ENCODE data around the gene COG5.

The COG5 gene

GRCh38 chr7:107494315-107494751 lies 69.4 kb downstream of the COG5 start:
- DNase-seq (ENCODE audit: low spot score) = no peak
- TF ChIP-seq CTCF (IDR thresholded peaks at IDR 0.05; ENCODE audit: extremely low read depth, insufficient read depth, missing control alignments) = no peak
- in situ Hi-C loops (cut with MboI; ENCODE audit: low pct_unique_long_range_greater_than_20kb, low sequenced_read_pairs, unreplicated experiment) = no loop called here

GRCh38 chr7:107492875-107493274 lies 70.8 kb downstream of the COG5 start:
- in situ Hi-C loops (cut with MboI; ENCODE audit: low pct_unique_long_range_greater_than_20kb, low sequenced_read_pairs, unreplicated experiment) = no loop called here
- TF ChIP-seq CTCF (IDR thresholded peaks at IDR 0.05; ENCODE audit: extremely low read depth, insufficient read depth, missing control alignments) = no peak

GRCh38 chr7:107486041-107486440 lies 77.7 kb downstream of the COG5 start:
- in situ Hi-C loops (cut with MboI; ENCODE audit: low pct_unique_long_range_greater_than_20kb, low sequenced_read_pairs, unreplicated experiment) = no loop called here
- no peak for DNase-seq (ENCODE audit: low spot score)
- no peak for TF ChIP-seq CTCF (IDR thresholded peaks at IDR 0.05; ENCODE audit: extremely low read depth, insufficient read depth, missing control alignments)

More at GRCh38 chr7:107492875-107493274, 70.8 kb downstream of the COG5 start:
- DNase-seq (ENCODE audit: low spot score) = no peak

- DNase-seq (ENCODE audit: low spot score) = no peak
- in situ Hi-C loops (cut with MboI; ENCODE audit: low pct_unique_long_range_greater_than_20kb, low sequenced_read_pairs, unreplicated experiment) = no loop called here
- no peak for TF ChIP-seq CTCF (IDR thresholded peaks at IDR 0.05; ENCODE audit: extremely low read depth, insufficient read depth, missing control alignments)
Measured at GRCh38 chr7:107482571-107482970, 81.1 kb downstream of the COG5 start.

- no peak for TF ChIP-seq CTCF (IDR thresholded peaks at IDR 0.05; ENCODE audit: extremely low read depth, insufficient read depth, missing control alignments)
- in situ Hi-C loops (cut with MboI; ENCODE audit: low pct_unique_long_range_greater_than_20kb, low sequenced_read_pairs, unreplicated experiment) = no loop called here
- no peak for DNase-seq (ENCODE audit: low spot score)
Measured at GRCh38 chr7:107480932-107481331, 82.8 kb downstream of the COG5 start.

- no peak for TF ChIP-seq CTCF (IDR thresholded peaks at IDR 0.05; ENCODE audit: extremely low read depth, insufficient read depth, missing control alignments)
- in situ Hi-C loops (cut with MboI; ENCODE audit: low pct_unique_long_range_greater_than_20kb, low sequenced_read_pairs, unreplicated experiment) = no loop called here
- no peak for DNase-seq (ENCODE audit: low spot score)
Measured at GRCh38 chr7:107479303-107479702, 84.4 kb downstream of the COG5 start.

GRCh38 chr7:107474104-107474521 lies 89.6 kb downstream of the COG5 start:
- TF ChIP-seq CTCF (IDR thresholded peaks at IDR 0.05; ENCODE audit: extremely low read depth, insufficient read depth, missing control alignments) = no peak
- in situ Hi-C loops (cut with MboI; ENCODE audit: low pct_unique_long_range_greater_than_20kb, low sequenced_read_pairs, unreplicated experiment) = no loop called here
- no peak for DNase-seq (ENCODE audit: low spot score)

Data from GM13977 (cell line).